ENCODE results near the gene TGFBR1. TPM values are rescaled to one million over a fixed set of nuclear protein-coding genes. Genes with fewer than 3 reads are reported as not detected.

The TGFBR1 gene
- 38.1 TPM for total RNA-seq

DNA sequence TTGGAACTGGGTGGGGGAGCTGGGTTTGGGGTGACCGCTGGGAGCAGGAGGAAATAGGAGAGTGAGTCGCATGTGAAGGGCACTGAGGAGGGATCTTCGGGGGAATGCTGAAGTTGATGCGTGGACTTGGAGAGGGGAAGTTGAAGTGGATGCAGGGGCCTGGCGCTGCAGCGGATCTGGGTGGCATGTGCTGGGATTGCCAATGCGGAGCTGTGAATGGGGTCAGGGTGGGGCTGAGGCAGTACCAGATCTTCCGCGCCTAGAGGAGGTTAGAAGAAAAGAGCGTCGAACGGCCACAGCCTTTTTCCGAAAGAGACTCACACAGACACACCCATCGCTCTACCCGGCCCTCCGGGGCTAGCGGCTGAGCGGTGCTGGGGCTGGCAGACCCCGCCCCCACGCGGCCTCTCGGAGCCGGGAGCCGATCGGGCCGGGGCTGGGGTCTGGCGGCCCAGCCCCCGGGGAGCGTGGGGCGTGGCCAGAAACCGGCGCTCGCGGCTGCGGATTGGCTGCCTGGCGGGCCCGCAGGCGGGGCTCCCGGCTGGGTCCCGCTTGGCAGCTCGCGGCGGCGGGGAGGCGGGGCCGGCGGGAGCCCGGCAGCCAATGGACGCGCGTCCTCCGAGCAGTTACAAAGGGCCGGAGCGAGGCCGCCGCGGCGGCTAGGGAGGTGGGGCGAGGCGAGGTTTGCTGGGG is at the start of gene TGFBR1:
TGFBR1 (plus strand) TSS at position 655 of the 693 bp plus-strand sequence. CDS start 93 bp downstream, outside the sequence.
- Histone ChIP-seq H3K4me3 (ENCODE audit: low read length in 3 of 3) (peak within 1 kb of the TSS; percentile 76 to 82 (median 80)), H3K9ac (ENCODE audit: low read depth in 1 of 3, low read length in 3 of 3) (peak within 1 kb of the TSS; percentile 79 to 83 (median 81)), H3K36me3 (ENCODE audit: control insufficient read depth in 3 of 3, insufficient read depth in 3 of 3, low read length in 3 of 3) (no peaks in the 10 kb centered on the region), H3K27me3 (ENCODE audit: control insufficient read depth in 3 of 3, insufficient read depth in 3 of 3, low read length in 3 of 3) (no peaks in the 10 kb centered on the region), H3K4me1 (ENCODE audit: control insufficient read depth in 3 of 3, insufficient read depth in 3 of 3, low read length in 3 of 3) (peaks cover 28 to 32% (median 32%) of the 10 kb centered on the region in 3 donors), H3K9me3 (ENCODE audit: control insufficient read depth in 3 of 3, low read length in 3 of 3) (no peaks in the 10 kb centered on the region), H3K27ac (ENCODE audit: low read depth, low read length) (peak within 1 kb of the TSS; percentile 86)

DNA sequence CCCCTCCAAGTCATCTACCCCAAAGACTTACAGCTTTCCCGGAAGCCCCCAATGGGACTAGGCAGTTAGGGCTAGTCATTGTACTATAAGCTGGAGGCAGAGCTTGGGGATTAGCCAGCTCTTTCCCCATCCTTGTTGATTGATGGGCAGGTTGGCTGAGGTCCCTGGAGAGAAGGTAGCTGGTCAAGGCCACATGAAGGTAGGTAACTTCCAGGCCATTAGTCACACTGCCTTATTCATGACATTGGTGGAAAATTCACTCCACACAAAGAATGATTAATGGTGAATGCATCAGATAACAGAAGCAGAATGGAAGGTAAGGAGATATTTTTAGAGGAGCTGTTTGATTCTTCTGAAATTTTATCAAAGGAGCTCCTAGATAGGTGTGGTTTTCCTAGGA is 49.5 kb upstream of the TGFBR1 start:
- no peak overlapping the region for H3K9ac ChIP-seq (ENCODE audit: low read depth in 1 of 3, low read length in 3 of 3)
- H3K4me1 ChIP-seq (ENCODE audit: control insufficient read depth in 3 of 3, insufficient read depth in 3 of 3, low read length in 3 of 3): peaks cover 6 to 9% (median 7%) of the 10 kb centered on the region in 3 donors
- no peak overlapping the region for H3K27ac ChIP-seq (ENCODE audit: low read depth, low read length)
- H3K36me3 ChIP-seq (ENCODE audit: control insufficient read depth in 3 of 3, insufficient read depth in 3 of 3, low read length in 3 of 3): peaks cover 0 to 17% (median 11%) of the 10 kb centered on the region in 3 donors
- no peak overlapping the region for H3K4me3 ChIP-seq (ENCODE audit: low read length in 3 of 3)
- no peaks in the 10 kb centered on the region for H3K27me3 ChIP-seq (ENCODE audit: control insufficient read depth in 3 of 3, insufficient read depth in 3 of 3, low read length in 3 of 3)
- H3K9me3 ChIP-seq (ENCODE audit: control insufficient read depth in 3 of 3, low read length in 3 of 3): no peaks in the 10 kb centered on the region

DNA sequence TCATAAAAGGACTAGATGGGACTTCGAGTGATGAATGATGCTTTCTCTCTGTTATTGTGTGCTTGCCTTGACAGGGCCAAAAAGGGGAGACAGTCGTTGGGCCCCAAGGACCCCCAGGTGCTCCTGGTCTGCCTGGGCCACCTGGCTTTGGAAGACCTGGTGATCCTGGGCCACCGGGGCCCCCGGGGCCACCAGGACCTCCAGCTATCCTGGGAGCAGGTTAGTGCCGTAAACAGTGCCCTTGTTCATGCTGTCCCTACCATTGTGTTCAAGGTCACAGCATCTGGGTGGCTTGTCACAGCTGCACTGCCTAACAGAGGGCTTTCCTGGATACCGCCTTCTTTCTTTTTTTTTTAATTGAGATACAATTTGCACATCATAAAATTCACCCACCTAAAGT is 48.7 kb upstream of the TGFBR1 start:
- Histone ChIP-seq H3K9me3 (ENCODE audit: control insufficient read depth in 3 of 3, low read length in 3 of 3) (no peaks in the 10 kb centered on the region), H3K36me3 (ENCODE audit: control insufficient read depth in 3 of 3, insufficient read depth in 3 of 3, low read length in 3 of 3) (peaks cover 0 to 13% (median 11%) of the 10 kb centered on the region in 3 donors), H3K27me3 (ENCODE audit: control insufficient read depth in 3 of 3, insufficient read depth in 3 of 3, low read length in 3 of 3) (no peaks in the 10 kb centered on the region), H3K4me3 (ENCODE audit: low read length in 3 of 3) (no peak overlapping the region), H3K4me1 (ENCODE audit: control insufficient read depth in 3 of 3, insufficient read depth in 3 of 3, low read length in 3 of 3) (peaks cover 6 to 9% (median 7%) of the 10 kb centered on the region in 3 donors), H3K27ac (ENCODE audit: low read depth, low read length) (no peak overlapping the region), H3K9ac (ENCODE audit: low read depth in 1 of 3, low read length in 3 of 3) (no peak overlapping the region)

DNA sequence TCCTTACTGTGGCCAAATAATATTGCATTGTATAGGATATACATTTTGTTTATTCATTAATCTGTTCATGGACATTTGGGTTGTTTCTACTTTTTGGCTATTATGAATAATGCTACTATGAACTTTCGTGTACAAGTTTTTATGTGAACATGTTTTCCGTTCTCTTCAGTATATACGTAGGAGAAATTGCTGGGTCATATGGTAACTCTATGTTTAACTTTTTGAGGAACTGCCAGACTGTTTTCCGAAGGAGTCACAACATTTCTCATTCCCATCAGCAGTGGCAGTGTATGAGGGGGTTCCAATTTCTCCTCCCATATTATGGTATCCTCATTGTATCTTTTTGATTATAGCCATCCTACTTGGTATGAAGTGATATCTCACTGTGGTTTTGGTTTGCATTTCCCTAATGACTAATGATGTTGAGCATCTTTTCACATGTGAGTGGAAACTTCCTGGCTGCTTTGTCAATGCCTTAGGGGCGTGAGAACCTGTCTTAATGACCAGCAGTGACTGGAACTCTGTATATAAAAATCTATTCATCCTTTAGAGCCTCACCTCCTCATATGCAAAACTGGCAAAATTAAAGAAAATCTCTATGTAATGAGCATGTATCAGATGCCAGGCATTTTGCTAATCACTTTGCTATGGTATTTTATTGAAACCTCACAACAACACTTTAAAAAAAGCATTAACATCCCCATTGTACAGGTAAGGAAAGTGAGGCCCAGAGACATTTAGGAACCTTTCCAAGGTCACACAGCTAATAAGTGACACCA is 47.8 kb upstream of the TGFBR1 start:
- Histone ChIP-seq H3K27ac (ENCODE audit: low read depth, low read length) (no peak overlapping the region), H3K4me3 (ENCODE audit: low read length in 3 of 3) (no peak overlapping the region), H3K9ac (ENCODE audit: low read depth in 1 of 3, low read length in 3 of 3) (no peak overlapping the region), H3K9me3 (ENCODE audit: control insufficient read depth in 3 of 3, low read length in 3 of 3) (no peaks in the 10 kb centered on the region), H3K36me3 (ENCODE audit: control insufficient read depth in 3 of 3, insufficient read depth in 3 of 3, low read length in 3 of 3) (peaks cover 0 to 13% (median 11%) of the 10 kb centered on the region in 3 donors), H3K27me3 (ENCODE audit: control insufficient read depth in 3 of 3, insufficient read depth in 3 of 3, low read length in 3 of 3) (no peaks in the 10 kb centered on the region), H3K4me1 (ENCODE audit: control insufficient read depth in 3 of 3, insufficient read depth in 3 of 3, low read length in 3 of 3) (peaks cover 6 to 9% (median 7%) of the 10 kb centered on the region in 3 donors)

DNA sequence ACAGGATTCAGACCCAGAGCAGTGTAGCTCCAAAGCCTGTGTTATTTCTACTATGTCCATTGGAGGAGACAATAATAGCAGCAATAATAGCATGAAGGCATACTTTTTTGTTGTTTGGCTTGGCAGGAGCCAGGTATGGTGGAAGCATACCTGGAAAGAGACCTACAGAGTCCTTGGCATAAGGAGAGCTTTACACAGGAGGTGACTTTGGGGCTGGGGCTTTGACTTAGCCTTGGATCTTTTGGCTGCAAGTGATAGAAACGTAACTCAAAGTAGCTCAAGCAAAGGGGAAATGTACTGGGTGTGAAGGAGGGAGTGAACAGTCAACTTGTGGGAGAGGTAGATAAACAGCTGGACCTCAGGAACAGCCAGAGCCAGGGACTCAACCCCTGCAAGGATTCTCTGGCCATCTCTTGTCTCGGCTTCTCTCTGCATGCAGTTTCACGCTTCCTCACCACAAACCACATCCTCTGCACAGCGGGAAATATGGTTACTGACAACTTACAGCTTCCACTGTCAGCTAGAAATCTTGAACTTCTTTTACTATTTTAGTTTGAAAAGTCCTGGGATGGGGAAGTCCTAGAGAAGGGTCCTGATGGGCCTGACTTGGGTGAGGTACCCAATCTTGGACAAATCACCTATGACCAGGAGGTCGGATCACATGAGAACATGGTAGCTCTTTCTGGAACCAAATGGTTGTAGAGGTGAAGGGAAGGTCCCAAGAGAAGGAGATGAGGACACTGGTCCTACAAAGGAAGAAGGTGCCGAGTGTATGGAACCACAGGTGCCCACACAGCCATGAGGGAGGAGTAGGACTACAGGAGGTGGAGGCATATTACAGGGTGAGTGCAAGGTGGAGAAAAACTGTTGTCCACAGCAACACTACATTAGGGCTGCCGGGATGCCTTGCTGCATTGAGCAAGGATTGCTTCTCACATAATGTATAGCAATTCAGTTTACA is 47.0 kb upstream of the TGFBR1 start:
- Histone ChIP-seq H3K27ac (ENCODE audit: low read depth, low read length) (peak overlapping the region; percentile 13), H3K9ac (ENCODE audit: low read depth in 1 of 3, low read length in 3 of 3) (no peak overlapping the region), H3K4me1 (ENCODE audit: control insufficient read depth in 3 of 3, insufficient read depth in 3 of 3, low read length in 3 of 3) (peaks cover 6 to 9% (median 7%) of the 10 kb centered on the region in 3 donors), H3K27me3 (ENCODE audit: control insufficient read depth in 3 of 3, insufficient read depth in 3 of 3, low read length in 3 of 3) (no peaks in the 10 kb centered on the region), H3K4me3 (ENCODE audit: low read length in 3 of 3) (peak overlapping the region in 1 of 3 donors; percentile 6), H3K36me3 (ENCODE audit: control insufficient read depth in 3 of 3, insufficient read depth in 3 of 3, low read length in 3 of 3) (peaks cover 0 to 14% (median 11%) of the 10 kb centered on the region in 3 donors), H3K9me3 (ENCODE audit: control insufficient read depth in 3 of 3, low read length in 3 of 3) (no peaks in the 10 kb centered on the region)

DNA sequence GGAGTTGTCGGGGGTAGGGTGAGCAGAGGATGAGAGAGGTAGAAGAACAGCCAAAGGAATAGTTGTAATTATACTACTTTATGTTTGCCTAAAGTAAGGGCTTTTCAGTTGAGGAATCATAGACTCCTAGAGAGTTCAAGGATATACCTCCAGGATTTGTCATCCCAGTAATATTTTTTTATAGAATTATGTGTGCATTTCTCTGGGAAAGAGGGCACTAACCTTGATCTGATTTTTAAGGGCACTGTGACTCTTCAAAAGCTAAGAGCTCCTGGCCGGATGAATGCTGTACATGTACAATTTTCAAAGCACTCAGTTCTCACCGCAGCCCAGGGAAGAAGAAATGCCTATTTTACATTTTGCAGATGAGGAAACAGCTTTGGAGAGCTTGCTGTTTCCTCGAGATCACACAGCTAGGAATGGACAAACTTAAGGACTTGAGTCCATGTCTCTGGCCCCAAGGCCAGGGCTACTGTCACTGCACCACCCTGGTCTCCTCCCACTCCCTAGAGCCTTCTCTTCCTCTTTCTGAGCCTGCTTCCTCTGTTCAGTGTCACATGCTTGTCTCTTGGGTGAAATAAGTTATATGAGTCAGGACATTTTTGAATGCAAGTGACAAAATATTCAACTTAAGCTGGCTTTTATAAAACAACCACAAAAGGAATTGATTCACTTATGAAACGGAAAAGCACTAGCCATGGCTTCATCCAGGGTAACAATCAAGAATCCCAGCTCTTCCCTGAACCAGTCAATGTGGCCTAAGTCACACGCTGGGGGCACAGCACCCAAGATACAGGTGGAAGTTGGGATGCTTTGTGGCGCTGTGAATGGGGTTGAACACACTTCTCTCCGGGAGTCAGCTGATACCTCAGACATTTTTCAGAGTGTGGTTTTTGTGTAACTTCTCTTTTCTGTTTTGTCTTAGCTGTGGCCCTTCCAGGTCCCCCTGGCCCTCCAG is 45.7 kb upstream of the TGFBR1 start:
- Histone ChIP-seq H3K4me3 (ENCODE audit: low read length in 3 of 3) (no peak overlapping the region), H3K9ac (ENCODE audit: low read depth in 1 of 3, low read length in 3 of 3) (no peak overlapping the region), H3K36me3 (ENCODE audit: control insufficient read depth in 3 of 3, insufficient read depth in 3 of 3, low read length in 3 of 3) (peaks cover 4 to 9% (median 6%) of the 10 kb centered on the region in 3 donors), H3K4me1 (ENCODE audit: control insufficient read depth in 3 of 3, insufficient read depth in 3 of 3, low read length in 3 of 3) (peaks cover 6 to 9% (median 7%) of the 10 kb centered on the region in 3 donors), H3K9me3 (ENCODE audit: control insufficient read depth in 3 of 3, low read length in 3 of 3) (no peaks in the 10 kb centered on the region), H3K27ac (ENCODE audit: low read depth, low read length) (peak overlapping the region; percentile 57), H3K27me3 (ENCODE audit: control insufficient read depth in 3 of 3, insufficient read depth in 3 of 3, low read length in 3 of 3) (no peaks in the 10 kb centered on the region)

DNA sequence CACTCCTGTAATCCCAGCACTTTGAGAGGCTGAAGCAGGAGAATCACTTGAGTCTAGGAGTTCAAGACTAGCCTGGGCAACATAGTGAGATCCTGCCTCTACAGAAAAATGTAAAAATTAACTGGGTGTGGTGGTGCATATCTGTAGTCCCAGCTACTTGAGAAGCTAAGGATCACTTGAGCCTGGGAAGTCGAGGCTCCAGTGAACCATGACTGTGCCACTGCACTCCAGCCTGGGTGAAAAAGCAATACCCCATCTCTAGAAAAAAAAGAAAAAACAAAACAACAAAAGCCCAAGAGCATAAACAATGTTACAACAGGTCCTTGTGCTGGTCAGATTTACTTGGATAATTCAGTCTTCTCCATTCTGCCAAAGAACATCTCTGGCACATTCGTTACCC is 44.3 kb upstream of the TGFBR1 start:
- Histone ChIP-seq H3K4me3 (ENCODE audit: low read length in 3 of 3) (no peak overlapping the region), H3K4me1 (ENCODE audit: control insufficient read depth in 3 of 3, insufficient read depth in 3 of 3, low read length in 3 of 3) (peaks cover 6 to 9% (median 9%) of the 10 kb centered on the region in 3 donors), H3K9me3 (ENCODE audit: control insufficient read depth in 3 of 3, low read length in 3 of 3) (no peaks in the 10 kb centered on the region), H3K9ac (ENCODE audit: low read depth in 1 of 3, low read length in 3 of 3) (no peak overlapping the region), H3K27me3 (ENCODE audit: control insufficient read depth in 3 of 3, insufficient read depth in 3 of 3, low read length in 3 of 3) (no peaks in the 10 kb centered on the region), H3K27ac (ENCODE audit: low read depth, low read length) (no peak overlapping the region), H3K36me3 (ENCODE audit: control insufficient read depth in 3 of 3, insufficient read depth in 3 of 3, low read length in 3 of 3) (peaks cover 4 to 12% (median 6%) of the 10 kb centered on the region in 3 donors)

DNA sequence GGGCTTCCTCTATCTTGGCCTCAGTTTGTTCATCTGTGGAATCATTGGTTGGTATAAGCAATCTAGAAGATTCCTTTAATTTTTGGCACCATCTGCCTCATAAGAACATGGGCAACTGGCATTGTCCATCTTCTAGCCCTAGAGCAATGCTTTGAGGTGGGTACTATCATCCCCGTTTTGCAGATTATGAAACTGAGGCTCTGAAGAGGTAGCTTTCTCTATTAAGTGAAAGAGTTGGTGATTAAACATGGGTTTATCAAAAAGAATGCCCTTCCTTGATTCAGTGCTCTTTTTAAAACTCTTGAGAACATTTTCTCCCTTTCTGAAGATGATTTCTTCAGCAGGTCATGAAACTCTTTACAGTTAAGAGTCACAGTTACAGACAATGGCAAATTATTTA is 42.4 kb upstream of the TGFBR1 start:
- Histone ChIP-seq H3K9me3 (ENCODE audit: control insufficient read depth in 3 of 3, low read length in 3 of 3) (no peaks in the 10 kb centered on the region), H3K36me3 (ENCODE audit: control insufficient read depth in 3 of 3, insufficient read depth in 3 of 3, low read length in 3 of 3) (peaks cover 4 to 16% (median 6%) of the 10 kb centered on the region in 3 donors), H3K4me3 (ENCODE audit: low read length in 3 of 3) (no peak overlapping the region), H3K4me1 (ENCODE audit: control insufficient read depth in 3 of 3, insufficient read depth in 3 of 3, low read length in 3 of 3) (peaks cover 4 to 9% (median 7%) of the 10 kb centered on the region in 3 donors), H3K9ac (ENCODE audit: low read depth in 1 of 3, low read length in 3 of 3) (no peak overlapping the region), H3K27me3 (ENCODE audit: control insufficient read depth in 3 of 3, insufficient read depth in 3 of 3, low read length in 3 of 3) (no peaks in the 10 kb centered on the region), H3K27ac (ENCODE audit: low read depth, low read length) (no peak overlapping the region)

DNA sequence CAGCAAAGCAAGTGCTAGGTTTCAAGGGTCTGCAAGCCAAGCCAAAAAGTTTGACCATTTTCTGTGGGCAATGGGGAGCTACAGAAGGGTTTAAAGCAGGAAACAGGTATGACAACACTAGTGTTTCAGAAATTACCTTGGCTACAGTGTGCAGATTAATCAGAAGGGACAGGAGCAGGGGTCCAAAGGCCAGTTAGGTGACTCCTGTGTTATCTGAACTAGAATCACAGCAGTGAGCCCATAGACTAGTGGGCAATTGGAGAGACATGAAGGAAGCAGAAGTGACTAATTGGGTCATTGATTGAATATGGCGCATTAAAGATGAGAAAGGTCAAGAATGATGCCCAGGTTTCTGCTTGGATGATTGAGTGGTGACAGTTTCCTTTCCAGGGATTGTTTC is 41.4 kb upstream of the TGFBR1 start:
- Histone ChIP-seq H3K27me3 (ENCODE audit: control insufficient read depth in 3 of 3, insufficient read depth in 3 of 3, low read length in 3 of 3) (no peaks in the 10 kb centered on the region), H3K9me3 (ENCODE audit: control insufficient read depth in 3 of 3, low read length in 3 of 3) (no peaks in the 10 kb centered on the region), H3K9ac (ENCODE audit: low read depth in 1 of 3, low read length in 3 of 3) (no peak overlapping the region), H3K4me3 (ENCODE audit: low read length in 3 of 3) (no peak overlapping the region), H3K36me3 (ENCODE audit: control insufficient read depth in 3 of 3, insufficient read depth in 3 of 3, low read length in 3 of 3) (peaks cover 4 to 16% (median 4%) of the 10 kb centered on the region in 3 donors), H3K27ac (ENCODE audit: low read depth, low read length) (no peak overlapping the region), H3K4me1 (ENCODE audit: control insufficient read depth in 3 of 3, insufficient read depth in 3 of 3, low read length in 3 of 3) (peaks cover 0 to 7% (median 5%) of the 10 kb centered on the region in 3 donors)

Measured in skeletal muscle tissue (tissue), 4 donors.